Muscle layer of colon (tissue), 2 donors: ENCODE results near the gene RNH1.

Experiments
- H3K27ac ChIP-seq: one replicate; pipeline ENCODE4 v1.7.0; 2013; ENCODE audit warnings: low read depth, mild to moderate bottlenecking, low read length, moderate library complexity
- H3K27me3 ChIP-seq, 2 donors: one replicate each; pipeline ENCODE4 v1.7.0; 2013; ENCODE audit warnings: low read length in 2 of 2, mild to moderate bottlenecking in 2 of 2; ENCODE audit not compliant: insufficient read depth in 2 of 2, control insufficient read depth in 1 of 2
- H3K36me3 ChIP-seq: one replicate; pipeline ENCODE4 v1.7.0; 2013; ENCODE audit warnings: mild to moderate bottlenecking, low read length; ENCODE audit not compliant: insufficient read depth
- H3K4me1 ChIP-seq: one replicate; pipeline ENCODE4 v1.7.0; 2013; ENCODE audit warnings: mild to moderate bottlenecking, low read length; ENCODE audit not compliant: insufficient read depth
- H3K4me3 ChIP-seq, 2 donors: one replicate each; pipeline ENCODE4 v1.7.0; 2013; ENCODE audit warnings: low read length in 2 of 2, low read depth in 1 of 2, mild to moderate bottlenecking in 1 of 2, moderate library complexity in 1 of 2
- H3K9ac ChIP-seq: one replicate; pipeline ENCODE4 v1.7.0; 2013; ENCODE audit warnings: low read length
- H3K9me3 ChIP-seq: one replicate; pipeline ENCODE4 v1.7.0; 2013; ENCODE audit warnings: mild to moderate bottlenecking, low read length
- donor health status: abdominal sarcoma.
- donor health status: Adenocarcinoma of cecum.

The RNH1 gene

GRCh38 chr11:446891-447290 is 60.2 kb downstream of the RNH1 start:
- Histone ChIP-seq H3K27ac (no peak overlapping the region), H3K36me3 (no peaks in the 10 kb centered on the region), H3K4me1 (peaks cover 23% of the 10 kb centered on the region), H3K9ac (no peak overlapping the region), H3K27me3 (peaks cover 0 to 9% of the 10 kb centered on the region in 2 donors), H3K9me3 (no peaks in the 10 kb centered on the region), H3K4me3 (no peak overlapping the region)

- peaks cover 14% of the 10 kb centered on the region for H3K4me1 ChIP-seq
- no peak overlapping the region for H3K9ac ChIP-seq
- H3K9me3 ChIP-seq = no peaks in the 10 kb centered on the region
- H3K36me3 ChIP-seq = no peaks in the 10 kb centered on the region
- no peak overlapping the region for H3K27ac ChIP-seq
- peaks cover 0 to 18% of the 10 kb centered on the region in 2 donors for H3K27me3 ChIP-seq
- no peak overlapping the region for H3K4me3 ChIP-seq
Measured at GRCh38 chr11:445765-446588, 61.1 kb downstream of the RNH1 start.
